SJSA1 (cell line): ENCODE data around the gene VPS13C. TPM values are rescaled to one million over a fixed set of nuclear protein-coding genes. Genes with fewer than 3 reads are reported as not detected.

Source experiments
- DNase-seq, 2 experiments: peaks; one replicate each; pipeline ENCODE4 v3.0.0-alpha.2; 2015 to 2020; ENCODE audit warnings: low spot score in 2 of 2, low read depth in 1 of 2
- H3K27ac ChIP-seq: fragments of 250-450 bp; sonication (Bioruptor Pico); 2 replicates; pipeline ENCODE4 v1.5.1; 2020; ENCODE audit warnings: mild to moderate bottlenecking, moderate library complexity
- H3K27me3 ChIP-seq: fragments of 250-450 bp; sonication (Bioruptor Pico); replicated peaks from 2 replicates; pipeline ENCODE4 v1.5.1; 2020; ENCODE audit warnings: mild to moderate bottlenecking, moderate library complexity
- H3K36me3 ChIP-seq: fragments of 250-450 bp; sonication (Bioruptor Pico); 2 replicates; pipeline ENCODE4 v1.5.1; 2020; ENCODE audit warnings: mild to moderate bottlenecking
- H3K4me1 ChIP-seq: fragments of 250-450 bp; sonication (Bioruptor Pico); replicated peaks from 2 replicates; pipeline ENCODE4 v1.6.1; 2021; ENCODE audit warnings: mild to moderate bottlenecking
- H3K4me3 ChIP-seq: fragments of 250-450 bp; sonication (Bioruptor Pico); 2 replicates; pipeline ENCODE4 v1.5.1; 2020; ENCODE audit warnings: mild to moderate bottlenecking
- H3K9me3 ChIP-seq: fragments of 250-450 bp; sonication (Bioruptor Pico); replicated peaks from 2 replicates; pipeline ENCODE4 v1.5.1; 2020; ENCODE audit warnings: mild to moderate bottlenecking
- total RNA-seq: library from RNA; depleted of rRNA; stranded (reverse); fragments of >200 nt; shearing (Covaris generic); gene quantifications from 2 replicates; pipeline ENCODE4 v1.2.3, GENCODE V29; 2014

Gene VPS13C
- total RNA-seq, 1 experiment from 2014 or later = 25.1 TPM

- H3K9me3 ChIP-seq = no peaks in the 10 kb centered on the region
- no peak overlapping the region for H3K4me3 ChIP-seq
- H3K4me1 ChIP-seq = no peaks in the 10 kb centered on the region
- H3K27ac ChIP-seq = no peak overlapping the region
- H3K36me3 ChIP-seq = no peaks in the 10 kb centered on the region
- H3K27me3 ChIP-seq = no peaks in the 10 kb centered on the region
- no peak for DNase-seq
Measured at GRCh38 chr15:62090988-62091387, 30.7 kb upstream of the VPS13C start.

GRCh38 chr15:62089616-62090015 lies 29.4 kb upstream of the VPS13C start:
- no peak overlapping the region for H3K4me3 ChIP-seq
- DNase-seq = no peak
- H3K4me1 ChIP-seq = no peaks in the 10 kb centered on the region
- H3K9me3 ChIP-seq = no peaks in the 10 kb centered on the region
- H3K36me3 ChIP-seq = no peaks in the 10 kb centered on the region
- H3K27ac ChIP-seq = no peak overlapping the region
- no peaks in the 10 kb centered on the region for H3K27me3 ChIP-seq

GRCh38 chr15:62088353-62088693 lies 28.1 kb upstream of the VPS13C start:
- H3K27me3 ChIP-seq = no peaks in the 10 kb centered on the region
- no peak for DNase-seq
- no peaks in the 10 kb centered on the region for H3K4me1 ChIP-seq
- H3K27ac ChIP-seq = no peak overlapping the region
- no peaks in the 10 kb centered on the region for H3K9me3 ChIP-seq
- no peaks in the 10 kb centered on the region for H3K36me3 ChIP-seq
- no peak overlapping the region for H3K4me3 ChIP-seq

- no peak overlapping the region for H3K4me3 ChIP-seq
- no peaks in the 10 kb centered on the region for H3K9me3 ChIP-seq
- no peaks in the 10 kb centered on the region for H3K4me1 ChIP-seq
- H3K27ac ChIP-seq = no peak overlapping the region
- no peak for DNase-seq
- no peaks in the 10 kb centered on the region for H3K27me3 ChIP-seq
- no peaks in the 10 kb centered on the region for H3K36me3 ChIP-seq
Measured at GRCh38 chr15:62087671-62088352, 27.6 kb upstream of the VPS13C start.

GRCh38 chr15:62085740-62086139 lies 25.5 kb upstream of the VPS13C start:
- Histone ChIP-seq H3K27me3 (no peaks in the 10 kb centered on the region), H3K4me1 (no peaks in the 10 kb centered on the region), H3K4me3 (no peak overlapping the region), H3K36me3 (no peaks in the 10 kb centered on the region), H3K9me3 (no peaks in the 10 kb centered on the region), H3K27ac (no peak overlapping the region)
- DNase-seq = no peak

- no peak for DNase-seq
- Histone ChIP-seq H3K27me3 (no peaks in the 10 kb centered on the region; the same call in 1 of the 2 replicates), H3K36me3 (no peaks in the 10 kb centered on the region), H3K9me3 (no peaks in the 10 kb centered on the region), H3K4me3 (no peak overlapping the region), H3K27ac (no peak overlapping the region), H3K4me1 (no peaks in the 10 kb centered on the region)
Measured at GRCh38 chr15:62083194-62084154, 23.2 kb upstream of the VPS13C start.

GRCh38 chr15:62079594-62079993 lies 19.3 kb upstream of the VPS13C start:
- Histone ChIP-seq H3K27me3 (no peaks in the 10 kb centered on the region; the same call in 1 of the 2 replicates), H3K27ac (no peak overlapping the region), H3K4me3 (no peak overlapping the region), H3K9me3 (no peaks in the 10 kb centered on the region), H3K4me1 (no peaks in the 10 kb centered on the region), H3K36me3 (no peaks in the 10 kb centered on the region)
- no peak for DNase-seq

GRCh38 chr15:62075595-62076277 lies 15.5 kb upstream of the VPS13C start:
- H3K27me3 ChIP-seq = no peaks in the 10 kb centered on the region; the same call in 1 of the 2 replicates
- H3K36me3 ChIP-seq = no peaks in the 10 kb centered on the region
- H3K9me3 ChIP-seq = no peaks in the 10 kb centered on the region
- no peak overlapping the region for H3K4me3 ChIP-seq
- no peak for DNase-seq
- H3K27ac ChIP-seq = no peak overlapping the region
- no peaks in the 10 kb centered on the region for H3K4me1 ChIP-seq

GRCh38 chr15:62071711-62072308 lies 11.6 kb upstream of the VPS13C start:
- no peak overlapping the region for H3K4me3 ChIP-seq
- no peaks in the 10 kb centered on the region for H3K36me3 ChIP-seq
- H3K27me3 ChIP-seq = peaks cover 10% of the 10 kb centered on the region
- no peaks in the 10 kb centered on the region for H3K9me3 ChIP-seq
- DNase-seq = peak in 1 of 2 experiments; percentile 32
- peaks cover 15% of the 10 kb centered on the region for H3K4me1 ChIP-seq
- H3K27ac ChIP-seq = no peak overlapping the region

GRCh38 chr15:62069551-62069950 lies 9.3 kb upstream of the VPS13C start:
- H3K9me3 ChIP-seq = no peaks in the 10 kb centered on the region
- H3K36me3 ChIP-seq = no peaks in the 10 kb centered on the region
- no peak for DNase-seq
- H3K27ac ChIP-seq = no peak overlapping the region
- H3K4me1 ChIP-seq = peaks cover 15% of the 10 kb centered on the region
- peaks cover 27% of the 10 kb centered on the region for H3K27me3 ChIP-seq
- no peak overlapping the region for H3K4me3 ChIP-seq

GRCh38 chr15:62068810-62069167 lies 8.5 kb upstream of the VPS13C start:
- Histone ChIP-seq H3K4me1 (peaks cover 15% of the 10 kb centered on the region), H3K27me3 (peaks cover 32% of the 10 kb centered on the region), H3K9me3 (no peaks in the 10 kb centered on the region), H3K36me3 (no peaks in the 10 kb centered on the region), H3K4me3 (peak overlapping the region; percentile 41), H3K27ac (no peak overlapping the region)
- DNase-seq = no peak

GRCh38 chr15:62068071-62068809 lies 8.0 kb upstream of the VPS13C start:
- H3K27ac ChIP-seq = no peak overlapping the region
- H3K9me3 ChIP-seq = no peaks in the 10 kb centered on the region
- peaks cover 37% of the 10 kb centered on the region for H3K27me3 ChIP-seq
- H3K4me1 ChIP-seq = peaks cover 15% of the 10 kb centered on the region
- H3K36me3 ChIP-seq = no peaks in the 10 kb centered on the region
- peak; percentile 57 to 69 for DNase-seq
- H3K4me3 ChIP-seq = peak overlapping the region; percentile 41

- H3K4me3 ChIP-seq = peak overlapping the region; percentile 41
- H3K27me3 ChIP-seq = peaks cover 40% of the 10 kb centered on the region
- peak in 1 of 2 experiments; percentile 4 for DNase-seq
Measured at GRCh38 chr15:62067448-62068044, 7.3 kb upstream of the VPS13C start.

More at GRCh38 chr15:62067448-62068044, 7.3 kb upstream of the VPS13C start:
- Histone ChIP-seq H3K9me3 (no peaks in the 10 kb centered on the region), H3K36me3 (no peaks in the 10 kb centered on the region), H3K27ac (no peak overlapping the region), H3K4me1 (peaks cover 15% of the 10 kb centered on the region)
